Measurements from ENCODE around the gene AKR7A3. TPM values are rescaled to one million over a fixed set of nuclear protein-coding genes. Genes with fewer than 3 reads are reported as not detected.

AKR7A3 gene
- total and polyA plus RNA-seq, 9 of the 15 experiments (the other 6 are each of a cell fraction or from before 2014, with no cell fraction given), result 0.04 to 1.5 (median 0.44) TPM; not detected in 1

- TF ChIP-seq ZBTB40 (IDR thresholded peaks at IDR 0.05) (0 out of 2 replicates have a peak, but pooled peaks have one; percentile 61), ZBTB40 (CRISPR knock-in tag; IDR thresholded peaks at IDR 0.05) (no peak), STAT5A (IDR thresholded peaks at IDR 0.05; ENCODE audit: borderline replicate concordance, low read length) (no peak), STAT5B (CRISPR knock-in tag; IDR thresholded peaks at IDR 0.05) (no peak), ZNF780A (CRISPR knock-in tag; IDR thresholded peaks at IDR 0.05) (no peak), ZEB2 (IDR thresholded peaks at IDR 0.05) (no peak), MIER1 (IDR thresholded peaks at IDR 0.05; ENCODE audit: low read depth) (0 out of 2 replicates have a peak, but pooled peaks have one; percentile 46), ZNF24 (IDR thresholded peaks at IDR 0.05) (peak; percentile 54), TFAP4 (CRISPR knock-in tag; IDR thresholded peaks at IDR 0.05; ENCODE audit: borderline replicate concordance) (0 out of 2 replicates have a peak, but pooled peaks have one; percentile 14), RBM25 (IDR thresholded peaks at IDR 0.05; ENCODE audit: low read depth, low read length, severe bottlenecking) (no peak), SFPQ (IDR thresholded peaks at IDR 0.05; ENCODE audit: low read depth, low read length) (no peak), E2F5 (CRISPR knock-in tag; IDR thresholded peaks at IDR 0.05) (no peak)
- TF ChIP-seq, protein P1, sequence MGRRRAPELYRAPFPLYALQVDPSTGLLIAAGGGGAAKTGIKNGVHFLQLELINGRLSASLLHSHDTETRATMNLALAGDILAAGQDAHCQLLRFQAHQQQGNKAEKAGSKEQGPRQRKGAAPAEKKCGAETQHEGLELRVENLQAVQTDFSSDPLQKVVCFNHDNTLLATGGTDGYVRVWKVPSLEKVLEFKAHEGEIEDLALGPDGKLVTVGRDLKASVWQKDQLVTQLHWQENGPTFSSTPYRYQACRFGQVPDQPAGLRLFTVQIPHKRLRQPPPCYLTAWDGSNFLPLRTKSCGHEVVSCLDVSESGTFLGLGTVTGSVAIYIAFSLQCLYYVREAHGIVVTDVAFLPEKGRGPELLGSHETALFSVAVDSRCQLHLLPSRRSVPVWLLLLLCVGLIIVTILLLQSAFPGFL (CRISPR knock-in tag; IDR thresholded peaks at IDR 0.05), result no peak
Observed at GRCh38 chr1:19310720-19311502, 22.3 kb upstream of the AKR7A3 start (continued).

Data from K562 (cell line).